Measurements from ENCODE around the gene YIF1A. TPM values are rescaled to one million over a fixed set of nuclear protein-coding genes. Genes with fewer than 3 reads are reported as not detected.
"Not testable (repeated sequence)": the region's sequence is repeated elsewhere in the genome, so short reads cannot be mapped to it uniquely, and the experiment has no call there.

The YIF1A gene
- total RNA-seq, 2 experiments from 2014 or later: 44.5 to 45.5 TPM

DNA sequence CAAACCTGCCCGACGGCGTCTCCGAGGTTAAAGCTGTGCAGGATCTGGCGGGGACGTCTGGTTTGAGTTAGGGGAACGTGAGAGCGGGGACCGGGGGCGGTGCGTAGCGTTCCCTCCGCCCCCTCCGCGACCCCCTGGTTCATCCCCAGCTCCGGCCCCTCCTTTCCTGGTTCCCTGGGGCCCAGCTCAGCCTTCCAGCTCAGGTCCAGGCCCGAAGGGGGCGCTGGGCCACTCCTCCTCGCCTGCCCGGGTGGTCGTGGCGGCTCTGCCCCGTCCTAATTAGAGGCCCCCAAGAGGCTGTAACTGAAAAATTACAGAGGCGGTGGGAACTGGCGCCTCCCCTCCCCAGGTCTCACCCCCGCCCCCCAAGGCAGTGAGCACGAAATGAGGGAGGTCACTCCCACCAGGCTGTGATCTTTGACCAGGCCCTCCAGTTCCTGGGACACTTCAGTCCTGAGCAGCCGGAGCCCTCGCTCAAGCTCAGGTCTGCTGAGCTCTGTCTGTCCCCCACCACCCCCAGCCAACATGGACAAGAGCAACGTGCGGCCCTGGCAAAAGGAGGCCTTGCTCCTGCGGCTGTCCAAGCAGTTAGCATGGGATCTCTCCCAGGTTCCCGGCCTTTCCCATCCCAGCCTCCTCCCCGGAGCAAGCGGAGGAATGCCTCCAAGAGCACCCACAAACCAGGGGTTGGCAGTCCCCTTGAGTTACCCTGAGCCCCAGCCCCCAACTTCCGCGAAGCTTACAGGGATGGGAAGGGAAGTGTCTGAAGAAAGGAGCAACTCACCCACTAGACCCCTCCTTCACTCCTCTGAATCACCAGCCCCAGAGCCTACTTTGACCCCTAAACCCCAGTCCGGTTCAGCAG, 24.6 kb upstream of the YIF1A start:
- Mint-ChIP-seq H3K4me3 (peak overlapping the region; percentile 92), H3K9me3 (no peaks in the 10 kb centered on the region), H3K27ac (peak overlapping the region; percentile 96), H3K4me1 (peaks cover 34% of the 10 kb centered on the region), H3K36me3 (peaks cover 12% of the 10 kb centered on the region), H3K27me3 (no peaks in the 10 kb centered on the region)
- POLR2A ChIA-PET: interaction anchor here (1.0 to 7.7 kb wide), 20 partner anchors 9 to 423 kb away, joined by 3 to 215 read pairs (median 6); partner anchors contain the start of genes B4GAT1, BRMS1, CCDC85B and DPP3
- ATAC-seq (ENCODE audit: low read depth) (no peak), DNase-seq (no peak)

DNA sequence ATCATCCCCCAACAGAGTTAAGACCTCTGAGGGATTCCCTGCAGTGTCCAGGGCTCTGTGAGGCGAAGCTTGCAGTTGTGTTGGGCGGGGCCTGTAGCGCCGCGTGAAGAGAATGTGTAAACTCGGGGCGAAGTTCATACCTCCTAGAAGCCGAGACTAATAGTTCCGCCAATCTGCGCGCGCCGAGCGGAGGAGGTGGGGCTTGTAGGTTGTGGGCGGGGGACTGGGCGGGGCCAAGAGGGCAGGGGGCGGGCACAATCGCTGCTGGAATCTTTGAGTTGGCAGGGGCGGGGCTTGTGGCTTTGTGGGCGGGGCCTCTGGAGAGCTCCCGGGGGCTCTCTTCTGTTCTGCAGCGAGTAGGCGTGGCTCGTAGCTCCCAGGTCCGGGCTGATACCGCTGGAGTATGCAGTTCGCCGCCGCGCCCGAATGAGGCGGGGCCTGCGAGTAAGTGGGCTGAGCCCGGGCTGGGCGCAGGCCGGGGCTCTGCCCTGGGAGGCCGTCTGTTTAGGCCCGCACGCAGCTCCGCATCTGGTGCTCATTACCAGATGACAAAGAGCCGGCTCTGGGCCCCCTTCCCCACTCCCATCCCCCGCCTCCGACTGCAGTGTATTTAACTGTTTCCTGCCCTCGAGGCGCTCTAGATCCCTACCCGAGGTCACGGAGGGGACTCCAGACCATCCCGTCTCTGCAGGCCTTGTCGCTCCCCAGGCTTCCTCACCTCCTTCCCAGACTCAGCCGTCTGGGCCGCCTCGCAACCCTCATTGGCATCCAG, 23.8 kb upstream of the YIF1A start:
- POLR2A ChIA-PET: interaction anchor here (0.6 to 7.7 kb wide), 22 partner anchors 9 to 422 kb away, joined by 3 to 215 read pairs (median 6); partner anchors contain the start of genes B4GAT1, BRMS1, CCDC85B and PELI3
- H3K27ac Mint-ChIP-seq: peak overlapping the region; percentile 96
- peak overlapping the region; percentile 92 for H3K4me3 Mint-ChIP-seq

DNA sequence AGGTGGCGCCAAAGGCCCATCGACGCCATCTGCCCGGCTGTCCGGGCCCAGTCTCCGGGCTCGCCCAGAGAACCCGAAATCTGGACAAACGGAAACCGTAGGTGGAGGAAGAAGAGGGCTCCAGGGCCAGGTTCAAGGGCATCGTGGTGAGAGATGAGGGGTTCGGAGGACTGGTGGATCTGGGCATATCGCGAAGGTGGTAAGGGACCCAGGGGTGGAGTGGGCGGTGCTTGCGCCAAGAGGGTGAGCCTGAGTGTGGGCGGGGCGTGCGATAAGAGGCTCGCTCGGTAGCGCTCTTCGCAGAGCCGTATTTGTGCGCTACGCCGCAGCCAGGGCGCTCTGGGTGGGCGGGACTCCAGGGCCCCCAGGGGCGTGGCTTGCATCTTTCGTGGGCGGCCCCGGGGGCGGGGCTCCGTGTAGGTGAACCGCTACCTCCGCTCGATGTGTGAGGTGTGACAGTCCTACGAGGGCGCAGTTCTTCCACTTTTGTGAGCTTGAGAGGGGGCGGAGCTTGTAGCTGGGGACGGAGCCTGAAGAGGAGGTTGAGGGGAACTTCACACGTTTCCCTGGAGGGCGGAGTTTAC, 23.1 kb upstream of the YIF1A start:
- peak; percentile 98 for DNase-seq
- Mint-ChIP-seq H3K27me3 (peaks cover 1% of the 10 kb centered on the region), H3K4me3 (peak overlapping the region; percentile 92), H3K4me1 (peaks cover 22% of the 10 kb centered on the region), H3K36me3 (peaks cover 12% of the 10 kb centered on the region), H3K27ac (peak overlapping the region; percentile 96), H3K9me3 (no peaks in the 10 kb centered on the region)
- POLR2A ChIA-PET: interaction anchor here (0.6 to 7.7 kb wide), 22 partner anchors 10 to 422 kb away, joined by 3 to 215 read pairs (median 6); partner anchors contain the start of genes B4GAT1, BRMS1, CCDC85B and PELI3
- ATAC-seq (ENCODE audit: low read depth): peak; percentile 60

More for the DNA sequence above, 23.8 kb upstream of the YIF1A start:
- no peaks in the 10 kb centered on the region for H3K9me3 Mint-ChIP-seq
- H3K4me1 Mint-ChIP-seq: peaks cover 27% of the 10 kb centered on the region
- DNase-seq (peak; percentile 99), ATAC-seq (ENCODE audit: low read depth) (peak; percentile 70)
- H3K36me3 Mint-ChIP-seq: peaks cover 12% of the 10 kb centered on the region
- no peaks in the 10 kb centered on the region for H3K27me3 Mint-ChIP-seq

DNA sequence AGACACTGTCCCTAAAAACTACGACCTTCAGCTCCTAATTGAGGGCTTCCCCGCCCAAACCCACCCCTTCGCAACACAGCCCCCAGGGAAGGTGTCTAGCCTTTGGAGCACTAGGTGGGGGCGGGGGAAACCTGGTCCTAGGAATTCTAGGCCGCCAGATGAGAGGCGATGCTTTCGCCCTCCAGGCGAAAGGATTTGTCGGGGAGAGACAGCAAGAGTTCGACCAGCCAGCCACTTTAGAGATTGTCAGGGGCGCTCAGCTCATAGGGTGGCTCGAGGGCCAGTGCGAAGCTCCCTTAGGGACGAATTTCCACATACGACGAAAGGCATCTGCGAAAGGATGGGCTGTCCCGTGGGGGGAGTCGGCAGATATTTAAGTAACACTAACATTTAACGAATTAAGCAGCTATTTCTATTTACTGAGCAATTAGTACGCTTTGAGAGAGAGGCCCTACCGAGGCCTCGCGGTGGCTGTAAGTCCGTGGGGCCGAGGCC, 22.6 kb upstream of the YIF1A start:
- peaks cover 1% of the 10 kb centered on the region for H3K27me3 Mint-ChIP-seq
- H3K9me3 Mint-ChIP-seq: no peaks in the 10 kb centered on the region
- H3K27ac Mint-ChIP-seq: peak overlapping the region; percentile 96
- DNase-seq: no peak
- H3K4me1 Mint-ChIP-seq: peaks cover 22% of the 10 kb centered on the region
- H3K4me3 Mint-ChIP-seq: peak overlapping the region; percentile 92
- ATAC-seq (ENCODE audit: low read depth): no peak
- H3K36me3 Mint-ChIP-seq: peaks cover 12% of the 10 kb centered on the region
- POLR2A ChIA-PET: interaction anchor here (0.6 to 7.7 kb wide), 9 partner anchors 15 to 77 kb away, joined by 3 to 215 read pairs (median 26); partner anchors contain the start of genes B4GAT1, BRMS1, RIN1 and SLC29A2

DNA sequence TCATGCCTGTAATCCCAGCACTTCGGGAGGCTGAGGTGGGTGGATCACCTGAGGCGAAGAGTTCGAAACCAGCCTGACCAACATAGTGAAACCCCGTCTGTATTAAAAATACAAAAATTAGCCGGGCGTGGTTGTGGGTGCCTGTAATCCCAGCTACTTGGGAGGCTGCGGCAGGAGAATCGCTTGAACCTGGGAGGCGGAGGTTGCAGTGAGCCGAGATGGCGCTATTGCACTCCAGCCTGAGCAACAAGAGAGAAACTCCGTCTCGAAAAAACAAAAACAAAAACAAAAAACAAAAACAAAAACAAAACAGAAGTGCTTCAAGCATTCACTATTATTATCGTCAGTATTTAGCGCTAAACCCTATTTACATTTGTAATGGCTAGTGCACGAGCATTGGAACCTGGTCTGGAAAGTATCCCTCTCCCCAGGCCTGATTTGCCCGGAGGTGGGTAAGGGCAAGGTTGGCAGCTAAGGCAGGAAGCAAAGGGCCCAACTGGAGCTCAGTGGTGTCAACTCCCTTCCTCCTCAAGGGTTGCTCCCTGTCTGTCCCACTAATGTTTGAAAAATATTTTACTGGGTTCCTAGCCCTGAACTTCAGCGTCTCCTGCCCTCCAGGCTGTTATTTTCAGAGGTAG, 22.0 kb upstream of the YIF1A start:
- not testable (repeated sequence) for H3K9me3 Mint-ChIP-seq; H3K27me3 Mint-ChIP-seq; H3K4me3 Mint-ChIP-seq; ATAC-seq (ENCODE audit: low read depth); DNase-seq; H3K27ac Mint-ChIP-seq
- H3K36me3 Mint-ChIP-seq: peaks cover 11% of the 10 kb centered on the region
- POLR2A ChIA-PET: interaction anchor here (0.6 to 7.7 kb wide), 8 partner anchors 15 to 78 kb away, joined by 3 to 215 read pairs (median 29); partner anchors contain the start of genes B4GAT1, BRMS1, RIN1 and SLC29A2
- peaks cover 19% of the 10 kb centered on the region for H3K4me1 Mint-ChIP-seq

DNA sequence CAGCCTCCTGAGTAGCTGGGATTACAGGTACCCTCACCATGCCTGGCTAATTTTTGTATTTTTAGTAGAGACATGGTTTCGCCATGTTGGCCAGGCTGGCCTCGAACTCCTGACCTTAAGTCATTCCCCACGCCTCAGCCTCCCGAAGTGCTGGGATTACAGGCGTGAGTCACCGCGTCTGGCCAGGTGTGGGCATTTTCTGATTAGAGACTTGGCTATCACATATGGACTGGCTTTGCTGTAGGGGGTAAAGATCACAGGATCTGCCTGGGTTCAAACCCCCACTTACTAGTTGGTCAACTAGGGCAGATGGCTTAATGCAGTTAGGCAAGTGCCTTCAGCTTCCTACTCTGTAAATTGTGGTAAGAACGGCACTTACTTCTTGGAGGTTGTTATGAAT, 21.4 kb upstream of the YIF1A start:
- Mint-ChIP-seq H3K4me3 (no peak overlapping the region), H3K9me3 (no peaks in the 10 kb centered on the region), H3K4me1 (peaks cover 14% of the 10 kb centered on the region), H3K36me3 (peaks cover 6% of the 10 kb centered on the region), H3K27ac (no peak overlapping the region), H3K27me3 (peaks cover 1% of the 10 kb centered on the region)
- ATAC-seq (ENCODE audit: low read depth) (no peak), DNase-seq (no peak)
- POLR2A ChIA-PET: interaction anchor here (0.9 kb wide), 1 partner anchor 37 kb away, joined by 3 read pairs; the partner anchor contains the start of gene B4GAT1

DNA sequence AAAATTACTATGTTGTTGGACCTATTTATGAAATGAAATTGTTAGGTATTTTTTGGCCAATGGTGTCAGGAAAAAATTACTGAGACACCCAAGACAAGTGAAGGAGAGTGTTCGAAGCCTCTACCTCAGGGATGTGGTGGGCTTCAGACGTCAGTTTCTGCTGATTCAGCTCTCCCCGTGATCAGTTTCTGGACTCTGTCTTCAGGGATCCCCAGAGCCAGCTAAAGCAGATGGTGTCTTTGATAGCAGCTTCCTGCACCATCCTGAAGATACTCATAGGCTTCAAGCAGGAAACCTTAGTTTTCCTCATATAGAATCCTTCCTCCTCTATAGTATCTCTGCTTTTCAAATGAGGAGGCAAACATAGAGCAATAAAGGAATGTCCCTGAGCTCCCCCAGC, 20.5 kb upstream of the YIF1A start:
- Mint-ChIP-seq H3K9me3 (no peaks in the 10 kb centered on the region), H3K4me3 (no peak overlapping the region), H3K36me3 (no peaks in the 10 kb centered on the region), H3K4me1 (peaks cover 11% of the 10 kb centered on the region), H3K27ac (no peak overlapping the region), H3K27me3 (peaks cover 1% of the 10 kb centered on the region)
- DNase-seq (no peak), ATAC-seq (ENCODE audit: low read depth) (no peak)
- POLR2A ChIA-PET: interaction anchor here (0.9 kb wide), 1 partner anchor 38 kb away, joined by 3 read pairs; the partner anchor contains the start of gene B4GAT1

DNA sequence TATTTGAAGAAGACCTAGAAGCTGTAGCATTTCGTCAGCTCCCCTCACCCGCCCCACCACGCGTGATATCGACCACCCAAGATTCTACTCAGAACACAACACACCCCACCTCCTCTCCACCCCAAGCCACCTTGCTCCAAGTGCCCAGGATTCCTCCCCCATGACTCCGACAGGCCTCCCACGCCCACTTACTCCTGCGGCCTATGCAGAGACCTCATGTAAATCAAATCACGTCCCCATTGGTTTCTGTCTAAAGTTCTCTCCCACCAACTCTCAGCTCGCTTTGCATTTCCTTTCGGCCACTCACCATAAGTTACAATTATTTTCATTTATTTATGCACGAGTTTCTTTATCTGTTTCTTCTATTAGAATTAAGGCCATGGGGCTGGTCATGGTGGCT, 13.7 kb upstream of the YIF1A start:
- Mint-ChIP-seq H3K27me3 (peaks cover 4% of the 10 kb centered on the region), H3K9me3 (no peaks in the 10 kb centered on the region), H3K27ac (no peak overlapping the region), H3K4me3 (no peak overlapping the region), H3K4me1 (no peaks in the 10 kb centered on the region), H3K36me3 (no peaks in the 10 kb centered on the region)
- POLR2A ChIA-PET: interaction anchor here (1.6 kb wide), 1 partner anchor 33 kb away, joined by 4 read pairs; the partner anchor contains the start of gene RIN1
- ATAC-seq (ENCODE audit: low read depth) (no peak), DNase-seq (no peak)

DNA sequence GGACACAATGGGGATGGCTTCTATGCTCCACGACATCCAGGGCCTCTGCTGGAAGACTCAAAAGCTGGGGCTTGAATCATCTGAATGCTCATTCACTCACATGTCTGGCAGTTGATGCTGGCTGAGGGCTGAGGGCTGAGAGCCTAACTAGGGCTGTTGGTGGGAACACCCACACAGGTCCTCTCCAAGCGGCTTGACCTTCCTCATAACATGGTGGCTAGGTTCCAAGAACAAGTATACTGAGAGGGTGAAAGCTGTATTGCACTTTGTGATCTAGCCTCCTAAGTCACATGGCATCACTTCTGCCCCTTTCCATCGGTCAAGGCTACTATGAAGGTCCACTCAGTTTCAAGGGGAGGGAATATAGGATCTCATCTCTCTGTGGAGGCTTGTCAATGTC, 10.2 kb upstream of the YIF1A start:
- POLR2A ChIA-PET: interaction anchor here (1.0 kb wide), 1 partner anchor 10 kb away, joined by 3 read pairs; the partner anchor contains the start of gene YIF1A
- no peak for DNase-seq
- no peaks in the 10 kb centered on the region for H3K36me3 Mint-ChIP-seq

DNA sequence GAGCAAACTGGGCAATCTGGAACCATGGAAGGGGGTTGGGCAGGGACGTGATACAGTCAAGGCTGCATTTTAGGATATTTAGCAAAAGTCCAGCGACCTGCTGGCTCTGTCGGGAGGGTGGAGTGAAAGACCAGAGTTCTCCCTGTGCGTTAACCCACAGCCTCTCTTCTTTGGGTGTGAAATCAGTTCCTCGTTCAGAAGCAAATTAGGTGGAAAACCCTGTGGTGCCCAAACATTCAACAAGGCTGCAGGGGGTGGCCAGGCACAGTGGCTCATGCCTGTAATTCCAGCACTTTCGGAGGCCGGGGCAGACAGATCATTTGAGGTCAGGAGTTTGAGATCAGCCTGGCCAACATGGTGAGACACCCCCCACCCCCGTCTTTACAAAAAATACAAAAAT, 8.7 kb upstream of the YIF1A start:
- POLR2A ChIA-PET: interaction anchor here (0.6 kb wide), 1 partner anchor 578 kb away, joined by 3 read pairs; no protein-coding TSS in a partner anchor
- H3K4me3 Mint-ChIP-seq: no peak overlapping the region
- no peak overlapping the region for H3K27ac Mint-ChIP-seq

More for the DNA sequence above, 10.2 kb upstream of the YIF1A start:
- H3K27ac Mint-ChIP-seq: no peak overlapping the region
- H3K4me1 Mint-ChIP-seq: no peaks in the 10 kb centered on the region
- ATAC-seq (ENCODE audit: low read depth): no peak
- peaks cover 8% of the 10 kb centered on the region for H3K27me3 Mint-ChIP-seq
- no peaks in the 10 kb centered on the region for H3K9me3 Mint-ChIP-seq
- no peak overlapping the region for H3K4me3 Mint-ChIP-seq

DNA sequence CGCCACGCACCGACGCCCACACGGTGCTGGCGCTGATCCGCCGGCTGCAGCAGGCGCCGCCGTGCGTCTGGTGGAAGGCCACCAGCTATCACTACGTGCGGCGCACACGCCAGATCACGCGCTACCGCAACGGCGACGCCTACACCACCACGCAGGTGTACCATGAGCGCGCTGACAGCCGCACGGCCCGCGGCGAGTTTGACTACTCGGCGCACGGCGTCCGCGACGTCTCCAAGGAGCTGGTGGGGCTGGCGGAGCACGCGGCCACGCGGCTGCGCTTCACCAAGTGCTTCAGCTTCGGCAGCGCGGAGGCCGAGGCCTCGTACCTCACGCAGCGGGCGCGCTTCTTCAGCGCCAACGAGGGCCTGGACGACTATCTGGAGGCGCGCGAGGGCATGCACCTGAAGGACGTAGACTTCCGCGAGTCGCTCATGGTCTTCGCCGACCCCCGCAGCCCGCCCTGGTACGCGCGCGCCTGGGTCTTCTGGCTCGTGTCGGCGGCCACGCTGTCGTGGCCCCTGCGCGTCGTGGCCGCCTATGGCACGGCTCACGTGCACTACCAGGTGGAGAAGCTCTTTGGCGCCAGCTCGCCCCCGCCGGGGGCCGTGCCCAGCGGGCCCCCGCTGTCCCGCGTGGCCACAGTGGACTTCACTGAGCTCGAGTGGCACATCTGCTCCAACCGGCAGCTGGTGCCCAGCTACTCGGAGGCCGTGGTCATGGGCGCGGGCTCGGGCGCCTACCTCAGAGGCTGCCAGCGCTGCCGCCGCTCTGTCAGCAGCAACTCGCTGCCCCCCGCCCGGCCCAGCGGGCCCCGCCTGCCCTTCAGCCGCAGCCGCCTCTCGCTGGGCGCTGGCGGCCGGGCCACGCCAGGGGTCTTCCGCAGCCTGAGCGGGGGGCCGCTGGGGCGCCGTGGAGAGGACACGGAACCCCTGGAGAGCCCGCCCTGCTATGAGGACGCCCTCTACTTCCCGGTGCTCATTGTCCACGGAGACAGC, 6.0 kb upstream of the YIF1A start:
- Mint-ChIP-seq H3K27me3 (peaks cover 35% of the 10 kb centered on the region), H3K27ac (no peak overlapping the region), H3K4me1 (peaks cover 13% of the 10 kb centered on the region), H3K4me3 (no peak overlapping the region), H3K36me3 (no peaks in the 10 kb centered on the region), H3K9me3 (no peaks in the 10 kb centered on the region)
- POLR2A ChIA-PET: no interaction called here
- no peak for ATAC-seq (ENCODE audit: low read depth)
- no peak for DNase-seq

More for the DNA sequence above, 8.7 kb upstream of the YIF1A start:
- H3K4me1 Mint-ChIP-seq: peaks cover 2% of the 10 kb centered on the region
- H3K36me3 Mint-ChIP-seq: no peaks in the 10 kb centered on the region
- DNase-seq: no peak
- ATAC-seq (ENCODE audit: low read depth): no peak
- H3K27me3 Mint-ChIP-seq: peaks cover 16% of the 10 kb centered on the region
- no peaks in the 10 kb centered on the region for H3K9me3 Mint-ChIP-seq

All from activated naive CD8-positive, alpha-beta T cell treated with anti-CD3 and anti-CD28 coated beads, Interleukin-2, amount 10 ng/mL, durations not matched to agents 7 days and 5 days (primary cell).